Neuronal stem cell (in vitro differentiated cells): ENCODE measurements around the gene EPHA4.

ENCODE experiments used
- DNase-seq: peaks from one replicate; pipeline ENCODE4 v3.0.0-alpha.2; 2013; ENCODE audit warnings: low spot score
- H2AFZ ChIP-seq: one replicate; pipeline ENCODE4 v1.6.1; 2013; ENCODE audit warnings: mild to moderate bottlenecking, low read length, inconsistent platforms
- H2AK5ac ChIP-seq: 2 replicates; pipeline ENCODE4 v1.6.1; 2013; ENCODE audit warnings: low read depth, mild to moderate bottlenecking, inconsistent platforms, low read length, moderate library complexity, mixed read lengths
- H2BK120ac ChIP-seq: 2 replicates; pipeline ENCODE4 v1.6.1; 2013; ENCODE audit warnings: low read depth, mild to moderate bottlenecking, inconsistent platforms, low read length, moderate library complexity, mixed read lengths
- H2BK12ac ChIP-seq: one replicate; pipeline ENCODE4 v1.6.1; 2013; ENCODE audit warnings: low read length, inconsistent platforms
- H2BK15ac ChIP-seq: 2 replicates; pipeline ENCODE4 v1.6.1; 2013; ENCODE audit warnings: mild to moderate bottlenecking, low read length, inconsistent platforms, mixed read lengths
- H2BK5ac ChIP-seq: one replicate; pipeline ENCODE4 v1.6.1; 2013; ENCODE audit warnings: inconsistent platforms, mild to moderate bottlenecking, low read length, moderate library complexity
- H3K14ac ChIP-seq: one replicate; pipeline ENCODE4 v1.6.1; 2013; ENCODE audit warnings: low read length, inconsistent platforms
- H3K18ac ChIP-seq: 2 replicates; pipeline ENCODE4 v1.6.1; 2013; ENCODE audit warnings: low read length, inconsistent platforms
- H3K23ac ChIP-seq: 2 replicates; pipeline ENCODE4 v1.6.1; 2013; ENCODE audit warnings: low read depth, mild to moderate bottlenecking, mixed read lengths, low read length, inconsistent platforms; ENCODE audit not compliant: poor library complexity
- H3K27ac ChIP-seq: replicated peaks from 3 replicates; pipeline ENCODE4 v1.5.1; 2013; ENCODE audit warnings: low read length, inconsistent platforms
- H3K27me3 ChIP-seq, 3 experiments: 2 replicates each; pipeline ENCODE4 v1.6.1; 2013; ENCODE audit warnings: low read length in 3 of 3, mild to moderate bottlenecking in 2 of 3, inconsistent platforms in 1 of 3, low read depth in 1 of 3, mixed read lengths in 1 of 3, moderate library complexity in 1 of 3; ENCODE audit not compliant: control insufficient read depth in 3 of 3, insufficient read depth in 3 of 3
- H3K36me3 ChIP-seq, 2 donors: replicated peaks in 1 of 2; 2 replicates each; pipeline ENCODE4 v1.6.1; 2013; ENCODE audit warnings: low read length in 2 of 2; ENCODE audit not compliant: control insufficient read depth in 2 of 2, insufficient read depth in 2 of 2
- H3K4ac ChIP-seq: 2 replicates; pipeline ENCODE4 v1.6.1; 2013; ENCODE audit warnings: inconsistent platforms, mild to moderate bottlenecking, low read length, moderate library complexity
- H3K4me1 ChIP-seq, 2 donors: 1 replicate in 1 of 2; 2 replicates in 1 of 2; pipeline ENCODE4 v1.6.1; 2013; ENCODE audit warnings: low read length in 2 of 2, low read depth in 1 of 2; ENCODE audit not compliant: control insufficient read depth in 2 of 2, insufficient read depth in 1 of 2
- H3K4me2 ChIP-seq: one replicate; pipeline ENCODE4 v1.6.1; 2013; ENCODE audit warnings: mild to moderate bottlenecking, low read length, inconsistent platforms; ENCODE audit not compliant: insufficient read depth, poor library complexity, severe bottlenecking
- H3K4me3 ChIP-seq, 2 donors: 2 replicates each; pipeline ENCODE4 v1.5.1; 2013; ENCODE audit warnings: low read length in 2 of 2, mild to moderate bottlenecking in 2 of 2, inconsistent platforms in 1 of 2, moderate library complexity in 1 of 2
- H3K79me1 ChIP-seq: one replicate; pipeline ENCODE4 v1.6.1; 2013; ENCODE audit warnings: low read depth, mild to moderate bottlenecking, inconsistent platforms, low read length, moderate library complexity
- H3K9ac ChIP-seq: one replicate; pipeline ENCODE4 v1.6.1; 2013; ENCODE audit warnings: mild to moderate bottlenecking, low read depth, low read length, inconsistent platforms; ENCODE audit not compliant: poor library complexity
- H3K9me3 ChIP-seq, 2 donors: replicated peaks in 1 of 2; 2 replicates each; pipeline versions ENCODE3 to v1.6.1; 2013; ENCODE audit warnings: low read length in 2 of 2, mild to moderate bottlenecking in 2 of 2, inconsistent platforms in 1 of 2, low read depth in 1 of 2, mixed read lengths in 1 of 2, moderate library complexity in 1 of 2; ENCODE audit not compliant: control insufficient read depth in 2 of 2, insufficient read depth in 1 of 2
- H4K8ac ChIP-seq: one replicate; pipeline ENCODE4 v1.6.1; 2013; ENCODE audit warnings: low read depth, mild to moderate bottlenecking, inconsistent platforms, low read length, moderate library complexity
- H4K91ac ChIP-seq: one replicate; pipeline ENCODE4 v1.6.1; 2013; ENCODE audit warnings: low read length, low read depth, mild to moderate bottlenecking, inconsistent platforms; ENCODE audit not compliant: poor library complexity
- WGBS, 2 donors: extraction: QIAGEN DNeasy Blood & Tissue Kit; methylation state at CpG; one replicate each; pipeline ENCODE4 v1.1.7; 2013; ENCODE audit warnings: missing lambda C conversion rate in 2 of 2, mixed read lengths in 1 of 2; ENCODE audit not compliant: insufficient read length in 2 of 2, insufficient replicate concordance in 1 of 2; ENCODE audit errors: extremely low coverage in 2 of 2; 5-methylcytosine and 5-hydroxymethylcytosine counted together

EPHA4 gene

GRCh38 chr2:221501210-221501882 lies 70.8 kb downstream of the EPHA4 start:
- no CpG with 5 or more reads among the region's 10 CpGs for WGBS, 2 donors
- Histone ChIP-seq H3K9me3 (no peaks in the 10 kb centered on the region), H3K23ac (no peak overlapping the region), H2BK12ac (no peak overlapping the region), H2AK5ac (no peak overlapping the region), H2BK120ac (no peak overlapping the region), H2AFZ (no peak overlapping the region), H2BK15ac (no peak overlapping the region), H3K79me1 (no peaks in the 10 kb centered on the region), H3K4me3 (no peak overlapping the region), H2BK5ac (no peak overlapping the region), H4K8ac (no peak overlapping the region), H3K27ac (peak overlapping the region; percentile 3), H3K4ac (no peak overlapping the region), H3K18ac (no peak overlapping the region), H3K14ac (no peak overlapping the region), H3K9ac (no peak overlapping the region), H4K91ac (no peak overlapping the region), H3K4me1 (peaks cover 15 to 19% of the 10 kb centered on the region in 2 donors), H3K4me2 (no peak overlapping the region), H3K36me3 (peaks cover 0 to 7% of the 10 kb centered on the region in 2 donors), H3K27me3 (no peaks in the 10 kb centered on the region)
- no peak for DNase-seq

- Histone ChIP-seq H4K91ac (no peak overlapping the region), H4K8ac (no peak overlapping the region), H3K14ac (no peak overlapping the region), H3K27ac (peak overlapping the region; percentile 6), H3K9me3 (no peaks in the 10 kb centered on the region), H2BK15ac (no peak overlapping the region), H2BK12ac (no peak overlapping the region), H3K23ac (no peak overlapping the region), H3K4ac (no peak overlapping the region), H2BK120ac (no peak overlapping the region), H3K4me2 (no peak overlapping the region), H3K4me3 (no peak overlapping the region), H2AFZ (no peak overlapping the region), H3K27me3 (no peaks in the 10 kb centered on the region), H3K18ac (no peak overlapping the region), H3K4me1 (peaks cover 15 to 19% of the 10 kb centered on the region in 2 donors), H3K79me1 (no peaks in the 10 kb centered on the region), H3K36me3 (peaks cover 0 to 7% of the 10 kb centered on the region in 2 donors), H2BK5ac (no peak overlapping the region), H2AK5ac (no peak overlapping the region), H3K9ac (no peak overlapping the region)
- WGBS, 2 donors: no CpG with 5 or more reads among the region's 6 CpGs
- no peak for DNase-seq
Measured at GRCh38 chr2:221500501-221501209, 71.4 kb downstream of the EPHA4 start.

GRCh38 chr2:221495731-221496130 lies 76.4 kb downstream of the EPHA4 start:
- H3K14ac ChIP-seq: no peak overlapping the region
- no peak overlapping the region for H3K4me3 ChIP-seq

GRCh38 chr2:221494556-221494955 lies 77.5 kb downstream of the EPHA4 start:
- no peak for DNase-seq
- Histone ChIP-seq H2BK12ac (no peak overlapping the region), H2AK5ac (no peak overlapping the region), H3K36me3 (peaks cover 0 to 2% of the 10 kb centered on the region in 2 donors), H3K18ac (no peak overlapping the region), H3K4ac (no peak overlapping the region), H3K9ac (no peak overlapping the region), H3K79me1 (no peaks in the 10 kb centered on the region), H4K91ac (no peak overlapping the region), H2BK5ac (no peak overlapping the region), H3K4me2 (no peak overlapping the region), H2BK120ac (no peak overlapping the region), H3K27ac (no peak overlapping the region), H2AFZ (no peak overlapping the region), H3K4me3 (no peak overlapping the region), H4K8ac (no peak overlapping the region), H3K9me3 (no peaks in the 10 kb centered on the region), H3K27me3 (no peaks in the 10 kb centered on the region), H3K4me1 (peaks cover 1 to 20% of the 10 kb centered on the region in 2 donors), H3K23ac (no peak overlapping the region), H3K14ac (no peak overlapping the region), H2BK15ac (no peak overlapping the region)
- no CpG with 5 or more reads among the region's 3 CpGs for WGBS, 2 donors

More at GRCh38 chr2:221495731-221496130, 76.4 kb downstream of the EPHA4 start:
- peaks cover 1 to 14% of the 10 kb centered on the region in 2 donors for H3K4me1 ChIP-seq
- peak; percentile 43 for DNase-seq
- H2BK5ac ChIP-seq: no peak overlapping the region
- H3K27ac ChIP-seq: peak overlapping the region; percentile 89
- H3K9me3 ChIP-seq: no peaks in the 10 kb centered on the region
- no CpG with 5 or more reads among the region's 4 CpGs for WGBS, 2 donors
- H4K91ac ChIP-seq: no peak overlapping the region
- H3K36me3 ChIP-seq: peaks cover 0 to 5% of the 10 kb centered on the region in 2 donors
- H4K8ac ChIP-seq: no peak overlapping the region
- no peak overlapping the region for H2BK120ac ChIP-seq
- no peaks in the 10 kb centered on the region for H3K27me3 ChIP-seq
- H2AFZ ChIP-seq: no peak overlapping the region
- H3K4ac ChIP-seq: no peak overlapping the region
- H3K4me2 ChIP-seq: no peak overlapping the region
- H2BK15ac ChIP-seq: no peak overlapping the region
- no peak overlapping the region for H3K9ac ChIP-seq
- H2BK12ac ChIP-seq: no peak overlapping the region
- no peak overlapping the region for H3K23ac ChIP-seq
- H3K79me1 ChIP-seq: no peaks in the 10 kb centered on the region
- H3K18ac ChIP-seq: no peak overlapping the region
- H2AK5ac ChIP-seq: no peak overlapping the region
